Neural progenitor cell (in vitro differentiated cells): ENCODE results near the gene EIF4E.

Experiments used
- EZH2 ChIP-seq: fragments of 200-600 bp; sonication (generic); IDR thresholded peaks from 2 replicates; pipeline ENCODE4 v1.6.1; 2017; ENCODE audit warnings: antibody characterized with exemption, mild to moderate bottlenecking, moderate library complexity
- EZH2phosphoT487 ChIP-seq: fragments of 200-600 bp; sonication (generic); IDR thresholded peaks from 2 replicates; pipeline ENCODE4 v1.6.1; 2017; ENCODE audit warnings: antibody characterized with exemption
- TF ChIP-seq, protein P1 (sequence below): fragments of 200-600 bp; sonication (generic); IDR thresholded peaks from 2 replicates; pipeline ENCODE4 v1.5.1; 2017; ENCODE audit warnings: antibody characterized with exemption, mild to moderate bottlenecking

DNA sequence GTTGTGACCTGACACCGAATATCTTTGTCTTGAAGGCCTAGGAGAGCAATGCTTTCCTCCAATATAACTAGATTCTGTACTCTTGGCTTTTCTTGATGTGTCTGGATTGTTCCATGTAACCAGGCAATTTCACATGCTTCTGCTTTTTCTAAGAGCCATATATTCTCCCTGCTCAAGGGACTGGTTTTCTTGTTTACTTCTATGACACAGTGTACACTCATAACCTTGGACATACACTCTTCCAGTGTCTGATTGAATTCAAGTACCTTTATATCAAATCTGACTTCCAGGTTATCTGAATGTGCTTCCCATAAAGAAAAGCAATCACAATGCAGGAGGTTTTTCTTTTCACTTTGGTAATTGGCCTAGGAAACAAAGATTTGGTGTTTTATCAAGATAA lies 17.4 kb upstream of the EIF4E start:
- TF ChIP-seq, protein P1, sequence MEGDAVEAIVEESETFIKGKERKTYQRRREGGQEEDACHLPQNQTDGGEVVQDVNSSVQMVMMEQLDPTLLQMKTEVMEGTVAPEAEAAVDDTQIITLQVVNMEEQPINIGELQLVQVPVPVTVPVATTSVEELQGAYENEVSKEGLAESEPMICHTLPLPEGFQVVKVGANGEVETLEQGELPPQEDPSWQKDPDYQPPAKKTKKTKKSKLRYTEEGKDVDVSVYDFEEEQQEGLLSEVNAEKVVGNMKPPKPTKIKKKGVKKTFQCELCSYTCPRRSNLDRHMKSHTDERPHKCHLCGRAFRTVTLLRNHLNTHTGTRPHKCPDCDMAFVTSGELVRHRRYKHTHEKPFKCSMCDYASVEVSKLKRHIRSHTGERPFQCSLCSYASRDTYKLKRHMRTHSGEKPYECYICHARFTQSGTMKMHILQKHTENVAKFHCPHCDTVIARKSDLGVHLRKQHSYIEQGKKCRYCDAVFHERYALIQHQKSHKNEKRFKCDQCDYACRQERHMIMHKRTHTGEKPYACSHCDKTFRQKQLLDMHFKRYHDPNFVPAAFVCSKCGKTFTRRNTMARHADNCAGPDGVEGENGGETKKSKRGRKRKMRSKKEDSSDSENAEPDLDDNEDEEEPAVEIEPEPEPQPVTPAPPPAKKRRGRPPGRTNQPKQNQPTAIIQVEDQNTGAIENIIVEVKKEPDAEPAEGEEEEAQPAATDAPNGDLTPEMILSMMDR: no peak
- TF ChIP-seq EZH2 (no peak), EZH2phosphoT487 (no peak)
